Right renal cortex interstitium (tissue), 3 donors: Measurements from ENCODE around the gene GOLGA3. TPM values are rescaled to one million over a fixed set of nuclear protein-coding genes. Genes with fewer than 3 reads are reported as not detected.
"Not testable (repeated sequence)": the region's sequence is repeated elsewhere in the genome, so short reads cannot be mapped to it uniquely, and the experiment has no call there.

ENCODE experiments used
- DNase-seq, 3 donors: peaks; one replicate each; pipeline ENCODE4 v3.0.0-alpha.2; 2013; ENCODE audit warnings: low read depth in 3 of 3, low spot score in 2 of 3
- polyA plus RNA-seq, 3 donors: library from polyadenylated mRNA; unstranded; fragments of 120-200 nt; gene quantifications; one replicate each; pipeline ENCODE4 v1.2.1, GENCODE V29; 2013; ENCODE audit not compliant: insufficient read length in 3 of 3

The GOLGA3 gene
- polyA plus RNA-seq, 3 donors, result 18.5 to 23.6 (median 21.7) TPM

GRCh38 chr12:132779781-132780353, 48.8 kb downstream of the GOLGA3 start:
- DNase-seq, result no peak

GRCh38 chr12:132777614-132778013, 51.1 kb downstream of the GOLGA3 start:
- no peak for DNase-seq

GRCh38 chr12:132776816-132777568, 51.7 kb downstream of the GOLGA3 start:
- no peak for DNase-seq

- DNase-seq, result not testable (repeated sequence)
These were observed 52.4 kb downstream of the GOLGA3 start for GRCh38 chr12:132776230-132776625.

GRCh38 chr12:132775502-132776229, 53.0 kb downstream of the GOLGA3 start:
- DNase-seq, result no peak

- DNase-seq, result no peak
These were observed 53.9 kb downstream of the GOLGA3 start for GRCh38 chr12:132774646-132775275.

- no peak for DNase-seq
These were observed 54.5 kb downstream of the GOLGA3 start for GRCh38 chr12:132774159-132774558.

- no peak for DNase-seq
These were observed 55.4 kb downstream of the GOLGA3 start for GRCh38 chr12:132773077-132773955.

- DNase-seq, result peak in 2 of 3 donors; percentile 29 to 39
These were observed 56.1 kb downstream of the GOLGA3 start for GRCh38 chr12:132772606-132773005.

- no peak for DNase-seq
These were observed 57.4 kb downstream of the GOLGA3 start for GRCh38 chr12:132771126-132771838.

- DNase-seq, result peak in 1 of 3 donors; percentile 19
These were observed 62.1 kb downstream of the GOLGA3 start for GRCh38 chr12:132766380-132767085.

GRCh38 chr12:132765361-132765760, 63.3 kb downstream of the GOLGA3 start:
- DNase-seq, result no peak

GRCh38 chr12:132764231-132764630, 64.4 kb downstream of the GOLGA3 start:
- DNase-seq, result no peak

- DNase-seq, result peak; percentile 57 to 77 (median 75)
These were observed 66.6 kb downstream of the GOLGA3 start for GRCh38 chr12:132761921-132762583.

- DNase-seq, result no peak
These were observed 67.4 kb downstream of the GOLGA3 start, which contains the start of gene ANKLE2 for GRCh38 chr12:132761032-132761920. ANKLE2 (minus strand) TSS chr12:132761832; CDS start chr12:132761798, 34 bp downstream.

GRCh38 chr12:132759359-132759758, 69.3 kb downstream of the GOLGA3 start:
- no peak for DNase-seq

GRCh38 chr12:132758825-132759224, 69.8 kb downstream of the GOLGA3 start:
- not testable (repeated sequence) for DNase-seq
